Stimulated activated CD4-positive, alpha-beta T cell treated with anti-CD3 and anti-CD28 coated beads, Interleukin-15, amount 100 ng/mL, for 48 hours (primary cell): ENCODE measurements around the gene VPS29.
A peak's percentile ranks its signal among the peaks of the same experiment; 100 is the strongest.
"Not testable (repeated sequence)": the region's sequence is repeated elsewhere in the genome, so short reads cannot be mapped to it uniquely, and the experiment has no call there.

Source experiments
- DNase-seq, 2 donors: peaks; one replicate each; pipeline ENCODE4 v3.0.0-alpha.2; 2020; ENCODE audit warnings: low read depth in 2 of 2

Gene VPS29

GRCh38 chr12:110528277-110528839 lies 26.4 kb upstream of the VPS29 start:
- no peak for DNase-seq

DNA sequence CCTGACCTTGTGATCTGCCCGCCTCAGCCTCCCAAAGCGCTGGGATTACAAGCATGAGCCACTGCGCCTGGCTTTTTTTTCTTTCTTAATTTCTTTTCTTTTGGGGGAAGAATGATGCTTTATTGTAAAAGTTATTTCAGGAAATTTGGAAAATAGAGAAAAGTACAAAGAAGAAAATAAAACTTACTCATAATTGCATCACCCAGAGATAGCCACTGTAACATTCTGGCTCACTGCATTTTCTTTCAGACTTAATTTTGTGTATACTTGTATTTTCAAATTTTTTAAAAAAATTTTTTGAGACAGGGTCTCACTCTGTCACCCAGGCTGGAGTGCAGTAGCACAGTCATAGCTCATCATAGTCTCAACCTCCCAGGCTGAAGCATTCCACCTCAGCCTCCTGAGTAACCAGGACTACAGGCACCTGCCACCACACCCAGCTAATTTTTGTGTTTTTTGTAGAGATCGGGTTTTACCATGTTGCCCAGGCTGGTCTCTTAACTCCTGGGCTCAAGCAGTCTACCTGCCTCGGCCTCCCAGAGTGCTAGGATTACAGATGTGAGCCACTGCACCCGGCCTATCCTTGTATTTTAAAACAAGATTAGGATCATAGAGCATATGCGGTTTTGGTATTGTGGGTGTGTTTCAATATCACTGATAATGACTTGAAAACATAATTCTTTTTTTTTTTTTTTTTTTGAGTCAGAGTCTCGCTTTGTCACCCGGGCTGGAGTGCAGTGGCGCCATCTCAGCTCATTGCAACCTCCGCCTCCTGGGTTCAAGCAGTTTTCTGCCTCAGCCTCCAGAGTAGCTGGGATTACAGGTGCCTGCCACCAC lies 19.2 kb upstream of the VPS29 start:
- DNase-seq = peak; percentile 20 to 21

DNA sequence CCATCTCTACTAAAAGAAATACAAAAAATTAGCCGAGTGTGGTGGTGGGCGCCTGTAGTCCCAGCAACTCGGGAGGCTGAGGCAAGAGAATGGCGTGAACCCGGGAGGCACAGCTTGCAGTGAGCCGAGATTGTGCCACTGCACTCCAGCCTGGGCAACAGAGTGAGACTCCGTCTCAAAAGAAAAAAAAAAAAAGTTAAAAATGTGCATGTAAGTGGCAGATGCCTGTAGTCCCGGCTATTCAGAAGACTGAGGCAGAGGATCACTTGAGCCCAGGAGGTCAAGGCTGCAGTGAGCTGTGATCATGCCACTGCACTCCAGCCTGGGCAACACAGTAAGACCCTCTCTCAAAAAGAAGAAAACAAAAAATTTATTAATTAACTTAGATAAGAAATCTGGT lies 16.1 kb upstream of the VPS29 start:
- DNase-seq = not testable (repeated sequence)

- no peak for DNase-seq
These were observed 15.1 kb upstream of the VPS29 start for GRCh38 chr12:110516995-110517394.

- DNase-seq = no peak
These were observed 12.5 kb upstream of the VPS29 start for GRCh38 chr12:110514363-110514762.

- no peak for DNase-seq
These were observed 11.9 kb upstream of the VPS29 start for GRCh38 chr12:110513842-110514241.

DNA sequence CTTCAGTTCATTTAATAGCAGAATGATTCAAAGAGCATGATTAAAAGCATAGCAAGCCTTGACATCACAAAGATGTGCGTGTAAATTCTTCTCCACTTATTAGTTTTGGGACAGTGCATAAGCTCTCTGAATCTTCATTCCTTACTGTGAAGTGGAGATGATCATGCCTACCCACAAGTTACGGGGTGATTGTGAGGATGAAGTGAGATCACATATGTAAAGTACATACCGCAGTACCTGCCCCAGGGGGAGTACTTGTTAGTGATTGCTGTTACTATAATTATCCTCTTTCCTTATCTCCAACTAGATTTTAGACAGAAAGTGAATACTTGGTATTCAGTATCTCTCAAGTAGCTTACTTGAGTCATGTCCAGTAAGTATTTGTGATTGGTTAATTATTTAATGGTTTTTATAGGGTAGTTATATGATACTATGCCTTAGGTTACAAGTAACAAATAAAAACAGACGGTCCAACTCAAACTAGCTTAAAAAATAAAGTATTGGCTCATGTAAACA lies 6.2 kb upstream of the VPS29 start:
- no peak for DNase-seq

- no peak for DNase-seq
These were observed 3.4 kb upstream of the VPS29 start for GRCh38 chr12:110505332-110505731.

DNA sequence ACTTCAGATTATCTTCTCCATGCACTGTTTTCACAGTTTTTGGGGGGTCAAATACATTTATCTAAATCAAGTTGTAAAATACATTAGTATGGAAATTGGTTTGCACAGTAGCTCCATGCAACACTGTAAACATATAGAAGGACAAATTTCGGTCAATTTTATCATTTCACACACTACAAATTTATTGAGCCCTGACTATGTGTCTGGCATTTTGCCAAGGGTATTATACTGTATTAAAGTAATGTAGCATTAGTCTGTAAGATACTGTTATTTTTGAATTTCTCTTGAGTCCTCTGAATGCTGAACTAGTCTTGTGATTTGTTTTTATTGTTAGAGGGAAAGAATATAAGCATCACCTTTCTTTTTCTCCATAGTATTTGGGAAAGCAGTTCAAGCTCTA lies 1.5 kb upstream of the VPS29 start:
- no peak for DNase-seq

- peak in 1 of 2 donors; percentile 4 for DNase-seq
These were observed 536 bp downstream of the VPS29 start for GRCh38 chr12:110501399-110501751.

- DNase-seq = no peak
These were observed 2.8 kb downstream of the VPS29 start for GRCh38 chr12:110498984-110499706.

- DNase-seq = no peak
These were observed 26.5 kb downstream of the VPS29 start for GRCh38 chr12:110475426-110475825.

GRCh38 chr12:110468214-110469048 lies 33.5 kb downstream of the VPS29 start, which contains the start of the genes FAM216A and GPN3:
Gene FAM216A, plus strand, starts transcription at chr12:110468845. Its CDS starts 31 bp downstream, at chr12:110468876.
Gene GPN3, minus strand, starts transcription at chr12:110468257. Its CDS starts 54 bp downstream, at chr12:110468203.
- peak; percentile 93 for DNase-seq

GRCh38 chr12:110467847-110468213 lies 34.1 kb downstream of the VPS29 start:
- DNase-seq = no peak

- no peak for DNase-seq
These were observed 35.1 kb downstream of the VPS29 start for GRCh38 chr12:110466791-110467190.

GRCh38 chr12:110465765-110466164 lies 36.1 kb downstream of the VPS29 start:
- DNase-seq = not testable (repeated sequence)

GRCh38 chr12:110465024-110465423 lies 36.9 kb downstream of the VPS29 start:
- no peak for DNase-seq

- DNase-seq = not testable (repeated sequence)
These were observed 40.7 kb downstream of the VPS29 start for GRCh38 chr12:110461189-110461588.

DNA sequence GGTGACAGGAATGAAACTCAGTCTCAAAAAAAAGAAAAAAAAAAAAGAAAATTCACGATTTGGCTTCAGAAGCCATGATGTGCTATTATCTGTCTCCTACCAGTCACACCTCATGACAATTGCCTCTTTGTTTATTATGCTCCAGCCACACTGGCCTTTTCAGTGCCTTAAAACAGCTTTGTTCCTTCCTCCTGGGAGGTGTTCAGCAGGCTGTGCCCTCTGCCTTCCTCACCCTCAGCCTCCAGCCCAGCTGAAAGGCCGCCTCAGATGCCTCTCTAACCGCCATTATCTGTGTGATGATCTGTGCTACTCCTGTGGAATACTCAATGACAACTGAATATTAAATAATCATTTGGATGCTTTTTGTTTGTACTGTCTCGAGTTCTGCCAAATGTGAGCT lies 43.2 kb downstream of the VPS29 start:
- DNase-seq = no peak

DNA sequence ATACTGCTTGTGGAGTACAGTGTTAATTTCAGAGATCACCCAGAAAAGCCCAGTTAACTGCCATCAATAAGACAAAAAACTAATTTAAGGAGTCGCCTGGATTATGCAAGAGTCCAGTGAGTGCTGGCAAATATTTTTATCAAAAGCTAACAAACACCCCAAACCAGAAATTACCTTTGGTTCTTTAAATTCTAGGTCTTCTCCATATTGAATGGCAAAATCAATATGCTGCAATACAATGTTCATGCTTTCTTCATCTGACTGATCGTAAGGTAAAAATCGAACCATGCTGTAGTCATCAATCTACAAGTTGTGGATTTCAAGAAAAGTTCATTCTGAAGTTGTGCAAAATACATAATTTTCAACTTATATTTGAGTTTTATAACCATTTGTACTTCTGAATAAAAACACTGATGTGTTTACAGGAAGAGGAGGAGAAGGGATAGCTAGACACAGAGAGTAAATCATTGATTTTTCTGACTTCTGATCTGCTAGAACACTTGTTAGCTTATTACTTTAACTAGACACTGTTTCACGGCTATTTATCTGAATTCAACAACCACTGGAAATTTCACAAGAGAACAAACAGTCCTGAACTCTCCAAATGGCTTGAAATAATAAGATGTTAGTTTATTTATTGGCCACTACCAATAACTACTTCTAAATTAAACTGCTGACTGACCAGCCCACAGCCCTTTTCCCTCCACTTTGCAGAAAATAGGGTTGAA lies 48.2 kb downstream of the VPS29 start:
- no peak for DNase-seq

DNA sequence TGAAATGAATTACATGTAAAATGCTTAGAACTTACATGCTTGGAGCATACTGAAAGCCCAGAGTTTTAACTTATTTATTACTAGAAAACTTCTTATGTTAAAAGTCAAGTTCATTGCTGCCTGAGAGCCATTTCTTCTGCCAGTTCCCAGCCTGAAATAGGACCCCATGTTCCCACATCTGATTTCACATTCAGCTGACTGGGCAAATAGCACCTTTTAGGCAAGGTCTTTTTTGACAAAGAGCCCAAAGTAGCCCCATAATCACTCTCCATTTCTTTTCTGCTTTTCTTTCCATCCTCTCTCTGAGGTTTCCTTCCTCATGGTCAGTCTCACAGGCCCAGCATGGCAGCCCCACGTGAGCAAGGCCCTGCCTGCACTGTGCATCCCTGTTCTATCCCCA lies 50.6 kb downstream of the VPS29 start:
- DNase-seq = no peak
